Left forelimb (tissue), 1 donor: ENCODE results near the gene MEDAG.

Experiments used
- DNase-seq: peaks from one replicate; pipeline ENCODE4 v3.0.0-alpha.2; 2018; ENCODE audit warnings: low spot score

Gene MEDAG

DNA sequence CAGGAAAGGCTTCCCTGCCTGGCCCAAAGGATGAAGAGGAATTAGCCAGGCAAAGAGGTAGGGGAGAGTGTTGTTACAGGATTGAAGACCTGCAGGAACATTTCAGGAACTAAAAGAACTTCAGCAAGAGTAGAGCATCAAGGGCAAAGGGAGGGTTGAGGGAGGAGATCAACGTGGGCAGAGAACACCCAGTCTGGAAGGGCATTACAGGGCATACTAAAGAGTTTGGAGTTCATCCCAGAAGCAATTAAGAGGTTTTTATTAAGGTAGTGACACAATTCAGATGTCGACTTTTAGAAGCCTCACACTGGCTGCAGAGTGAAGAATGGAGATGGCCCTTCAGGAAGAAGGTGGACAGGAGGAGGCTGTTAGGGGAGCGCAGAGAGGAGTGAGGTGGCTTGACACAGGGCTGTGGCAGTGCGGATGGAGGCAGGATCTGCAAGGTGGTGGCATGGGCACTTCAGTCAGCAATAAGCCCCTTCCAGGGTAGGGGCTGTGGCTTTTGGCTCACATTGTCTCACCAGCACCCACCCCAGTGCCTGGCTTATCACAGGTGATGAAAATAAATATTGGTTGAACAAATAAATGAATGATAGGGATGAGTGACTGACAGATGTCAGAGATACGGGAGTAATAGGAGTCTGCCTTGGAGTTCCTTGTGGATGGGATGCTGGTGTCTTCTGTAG is 51.3 kb downstream of the MEDAG start:
- DNase-seq: no peak

GRCh38 chr13:30959678-30960077 is 53.6 kb downstream of the MEDAG start:
- no peak for DNase-seq

- DNase-seq: no peak
These were observed 57.7 kb downstream of the MEDAG start for GRCh38 chr13:30963791-30964190.

DNA sequence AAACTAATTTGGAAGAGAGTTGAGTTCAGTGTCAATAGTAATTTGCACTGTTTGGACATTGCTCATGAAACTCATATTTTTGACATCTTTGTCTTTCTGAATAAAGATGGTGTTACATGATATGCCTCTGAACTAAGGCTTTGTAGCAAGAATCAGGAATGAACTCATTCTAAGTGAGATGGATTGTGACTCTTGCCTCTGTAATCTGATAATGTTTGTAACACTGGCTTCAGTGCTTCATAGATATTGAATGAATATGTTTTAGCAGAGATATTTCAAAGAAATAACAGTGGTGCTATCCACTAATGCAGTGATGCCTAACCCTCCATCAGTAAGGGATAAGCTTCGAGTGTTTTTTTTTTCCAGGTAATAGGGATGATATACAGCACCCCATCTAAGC is 59.3 kb downstream of the MEDAG start:
- DNase-seq: no peak

DNA sequence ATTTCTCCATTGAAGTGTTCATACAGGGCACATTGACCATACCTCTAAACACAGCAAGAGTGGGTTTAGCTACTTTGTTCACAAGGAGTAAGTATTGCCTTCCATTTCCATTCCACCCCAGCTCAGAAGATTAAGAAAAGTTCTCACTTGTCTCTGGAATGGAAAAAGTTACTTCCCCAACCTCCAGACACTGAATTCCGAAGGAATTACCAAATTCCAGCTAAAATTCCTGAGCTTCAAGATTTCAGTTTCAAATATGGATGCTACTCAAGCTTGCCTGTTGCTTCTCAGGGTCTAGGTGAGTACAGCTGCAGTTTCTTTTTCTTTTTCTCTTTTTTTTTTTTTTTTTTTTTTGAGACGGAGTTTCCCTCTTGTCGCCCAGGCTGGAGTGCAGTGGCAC is 60.0 kb downstream of the MEDAG start:
- DNase-seq: no peak

DNA sequence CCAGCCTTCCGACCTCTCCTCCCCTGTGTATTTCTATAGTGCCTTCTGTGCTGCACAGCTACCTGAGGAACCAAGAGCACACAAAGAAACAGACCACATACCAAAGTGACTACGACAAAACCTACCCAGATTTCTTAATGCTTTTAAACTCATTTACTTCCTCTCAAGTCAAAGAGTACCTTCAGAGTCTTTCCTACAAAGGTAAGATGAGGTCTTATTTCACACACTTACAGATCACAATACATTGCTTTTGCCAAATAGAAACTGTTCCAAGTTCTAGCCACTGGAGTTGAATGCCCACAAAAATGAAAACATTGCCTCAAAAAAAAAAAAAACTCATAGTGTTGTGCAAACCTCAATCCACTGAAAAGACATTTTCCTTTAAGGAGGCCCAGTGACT is 62.8 kb downstream of the MEDAG start:
- no peak for DNase-seq

GRCh38 chr13:30971575-30971974 is 65.5 kb downstream of the MEDAG start:
- no peak for DNase-seq

- no peak for DNase-seq
These were observed 66.9 kb downstream of the MEDAG start for GRCh38 chr13:30972888-30973377.

DNA sequence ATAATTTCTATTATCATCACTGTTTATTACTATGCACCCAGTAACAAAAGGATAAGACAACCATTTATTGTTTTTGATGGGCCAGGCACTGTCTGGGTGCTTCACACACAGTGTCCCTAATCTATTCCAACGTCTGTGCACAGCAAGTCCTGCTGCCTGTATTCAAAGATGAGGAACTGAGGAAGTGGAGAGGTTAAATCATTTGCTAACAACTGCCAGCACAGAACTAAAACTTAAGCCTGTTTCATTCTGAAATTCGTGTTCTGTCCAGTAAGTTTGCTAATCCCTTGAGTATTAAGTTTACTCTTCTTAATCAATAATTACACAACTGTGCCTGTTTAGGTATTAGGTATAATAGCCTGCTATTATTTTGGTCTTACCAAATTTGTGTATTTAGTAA is 68.3 kb downstream of the MEDAG start:
- DNase-seq: no peak
